ENCODE data around the gene CHPF.

GRCh38 chr2:219575566-219576504 is 32.2 kb upstream of the CHPF start:
- TF ChIP-seq, protein P1, sequence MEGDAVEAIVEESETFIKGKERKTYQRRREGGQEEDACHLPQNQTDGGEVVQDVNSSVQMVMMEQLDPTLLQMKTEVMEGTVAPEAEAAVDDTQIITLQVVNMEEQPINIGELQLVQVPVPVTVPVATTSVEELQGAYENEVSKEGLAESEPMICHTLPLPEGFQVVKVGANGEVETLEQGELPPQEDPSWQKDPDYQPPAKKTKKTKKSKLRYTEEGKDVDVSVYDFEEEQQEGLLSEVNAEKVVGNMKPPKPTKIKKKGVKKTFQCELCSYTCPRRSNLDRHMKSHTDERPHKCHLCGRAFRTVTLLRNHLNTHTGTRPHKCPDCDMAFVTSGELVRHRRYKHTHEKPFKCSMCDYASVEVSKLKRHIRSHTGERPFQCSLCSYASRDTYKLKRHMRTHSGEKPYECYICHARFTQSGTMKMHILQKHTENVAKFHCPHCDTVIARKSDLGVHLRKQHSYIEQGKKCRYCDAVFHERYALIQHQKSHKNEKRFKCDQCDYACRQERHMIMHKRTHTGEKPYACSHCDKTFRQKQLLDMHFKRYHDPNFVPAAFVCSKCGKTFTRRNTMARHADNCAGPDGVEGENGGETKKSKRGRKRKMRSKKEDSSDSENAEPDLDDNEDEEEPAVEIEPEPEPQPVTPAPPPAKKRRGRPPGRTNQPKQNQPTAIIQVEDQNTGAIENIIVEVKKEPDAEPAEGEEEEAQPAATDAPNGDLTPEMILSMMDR (IDR thresholded peaks at IDR 0.05; ENCODE audit: insufficient read depth, low read depth, low read length) = no peak
- TF ChIP-seq EZH2 (IDR thresholded peaks at IDR 0.05; ENCODE audit: insufficient read depth, low read length) = no peak

Data from astrocyte (in vitro differentiated cells and primary cell).